A549 (cell line): Measurements from ENCODE around the gene DNHD1.

ENCODE experiments used
- CEBPB ChIP-seq, 2 experiments: fragments of >200 bp in 1 of 2; sonication (Bioruptor Twin) in 1 of 2; formaldehyde crosslinking in 1 of 2; IDR thresholded peaks; 2 replicates each; pipeline ENCODE4 v1.6.1; 2012 to 2016
- JUNB ChIP-seq: fragments of >200 bp; sonication (Bioruptor Twin); formaldehyde crosslinking; IDR thresholded peaks from 2 replicates; pipeline ENCODE4 v1.6.1; 2016
- POLR2A ChIP-seq: IDR thresholded peaks from 2 replicates; pipeline ENCODE4 v1.6.1; 2012; ENCODE audit warnings: mild to moderate bottlenecking, low read length
- RFX5 ChIP-seq: fragments of 450-650 bp; IDR thresholded peaks from 2 replicates; pipeline ENCODE4 v1.7.1; 2014; ENCODE audit warnings: antibody characterized with exemption, mild to moderate bottlenecking, moderate library complexity
- SMC3 ChIP-seq: fragments of >200 bp; sonication (Bioruptor Twin); formaldehyde crosslinking; IDR thresholded peaks from 3 replicates; pipeline ENCODE4 v1.6.1; 2018; ENCODE audit warnings: inconsistent platforms
- SREBF2 ChIP-seq: fragments of 450-650 bp; IDR thresholded peaks from 2 replicates; pipeline ENCODE4 v1.6.1; 2014; ENCODE audit warnings: mild to moderate bottlenecking, moderate library complexity
- TF ChIP-seq, protein P1 (sequence below): fragments of >200 bp; sonication (Bioruptor Twin); formaldehyde crosslinking; IDR thresholded peaks from 3 replicates; pipeline ENCODE4 v1.5.1; 2016
- TF ChIP-seq, protein P2 (sequence below): fragments of 450-650 bp; IDR thresholded peaks from 2 replicates; pipeline ENCODE4 v1.6.1; 2014; ENCODE audit warnings: antibody characterized with exemption

DNA sequence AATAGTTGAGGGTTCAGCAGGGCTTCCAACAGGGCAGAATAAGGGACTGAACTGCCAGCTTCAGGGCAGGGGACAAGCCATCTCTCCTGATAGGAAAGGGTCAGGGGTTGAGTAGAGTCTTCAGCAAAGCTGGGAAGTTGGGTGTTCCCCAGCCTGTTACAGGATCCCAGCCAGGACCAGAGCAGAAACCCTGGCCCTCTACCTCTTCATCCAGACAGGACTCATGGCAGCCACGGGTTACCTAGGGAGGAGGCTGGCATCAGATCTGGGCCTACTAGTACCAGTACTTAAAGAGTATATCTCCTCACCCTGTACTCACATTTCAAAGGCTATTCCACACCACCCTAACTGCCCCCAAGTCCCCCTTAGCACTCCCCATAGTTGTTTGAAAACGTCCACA, 117.4 kb downstream of the DNHD1 start:
- TF ChIP-seq, protein P1, sequence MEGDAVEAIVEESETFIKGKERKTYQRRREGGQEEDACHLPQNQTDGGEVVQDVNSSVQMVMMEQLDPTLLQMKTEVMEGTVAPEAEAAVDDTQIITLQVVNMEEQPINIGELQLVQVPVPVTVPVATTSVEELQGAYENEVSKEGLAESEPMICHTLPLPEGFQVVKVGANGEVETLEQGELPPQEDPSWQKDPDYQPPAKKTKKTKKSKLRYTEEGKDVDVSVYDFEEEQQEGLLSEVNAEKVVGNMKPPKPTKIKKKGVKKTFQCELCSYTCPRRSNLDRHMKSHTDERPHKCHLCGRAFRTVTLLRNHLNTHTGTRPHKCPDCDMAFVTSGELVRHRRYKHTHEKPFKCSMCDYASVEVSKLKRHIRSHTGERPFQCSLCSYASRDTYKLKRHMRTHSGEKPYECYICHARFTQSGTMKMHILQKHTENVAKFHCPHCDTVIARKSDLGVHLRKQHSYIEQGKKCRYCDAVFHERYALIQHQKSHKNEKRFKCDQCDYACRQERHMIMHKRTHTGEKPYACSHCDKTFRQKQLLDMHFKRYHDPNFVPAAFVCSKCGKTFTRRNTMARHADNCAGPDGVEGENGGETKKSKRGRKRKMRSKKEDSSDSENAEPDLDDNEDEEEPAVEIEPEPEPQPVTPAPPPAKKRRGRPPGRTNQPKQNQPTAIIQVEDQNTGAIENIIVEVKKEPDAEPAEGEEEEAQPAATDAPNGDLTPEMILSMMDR: no peak
- TF ChIP-seq POLR2A: no peak
- TF ChIP-seq SMC3: no peak
- no peak for TF ChIP-seq RFX5
- TF ChIP-seq SREBF2: no peak
- TF ChIP-seq JUNB: no peak
- no peak for TF ChIP-seq CEBPB (IDR thresholded peaks at IDR 0.05)
- TF ChIP-seq, protein P2, sequence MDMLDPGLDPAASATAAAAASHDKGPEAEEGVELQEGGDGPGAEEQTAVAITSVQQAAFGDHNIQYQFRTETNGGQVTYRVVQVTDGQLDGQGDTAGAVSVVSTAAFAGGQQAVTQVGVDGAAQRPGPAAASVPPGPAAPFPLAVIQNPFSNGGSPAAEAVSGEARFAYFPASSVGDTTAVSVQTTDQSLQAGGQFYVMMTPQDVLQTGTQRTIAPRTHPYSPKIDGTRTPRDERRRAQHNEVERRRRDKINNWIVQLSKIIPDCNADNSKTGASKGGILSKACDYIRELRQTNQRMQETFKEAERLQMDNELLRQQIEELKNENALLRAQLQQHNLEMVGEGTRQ: no peak
